HG03103 (cell line): ENCODE measurements around the gene ACSL1.

Source experiments
- ATAC-seq: cut with Tn5 transposase; IDR thresholded peaks from one replicate; pipeline ENCODE4 v1.9.1; 2021; ENCODE audit warnings: low read depth; ENCODE audit not compliant: unreplicated experiment

Gene ACSL1

GRCh38 chr4:184732126-184732525, 93.6 kb downstream of the ACSL1 start:
- no peak for ATAC-seq

GRCh38 chr4:184731056-184731455, 94.7 kb downstream of the ACSL1 start:
- ATAC-seq = no peak

GRCh38 chr4:184729946-184730345, 95.8 kb downstream of the ACSL1 start:
- no peak for ATAC-seq

GRCh38 chr4:184728858-184729257, 96.9 kb downstream of the ACSL1 start:
- no peak for ATAC-seq

GRCh38 chr4:184727430-184727829, 98.3 kb downstream of the ACSL1 start:
- no peak for ATAC-seq

GRCh38 chr4:184722798-184723197, 103.0 kb downstream of the ACSL1 start:
- no peak for ATAC-seq

- ATAC-seq = no peak
Observed at GRCh38 chr4:184721254-184721653, 104.5 kb downstream of the ACSL1 start.

GRCh38 chr4:184719407-184719806, 106.4 kb downstream of the ACSL1 start:
- no peak for ATAC-seq

GRCh38 chr4:184715526-184715925, 110.2 kb downstream of the ACSL1 start:
- ATAC-seq = no peak

- ATAC-seq = no peak
Observed at GRCh38 chr4:184713887-184714286, 111.9 kb downstream of the ACSL1 start.

- no peak for ATAC-seq
Observed at GRCh38 chr4:184712322-184712721, 113.4 kb downstream of the ACSL1 start.

- ATAC-seq = no peak
Observed at GRCh38 chr4:184706453-184706852, 119.3 kb downstream of the ACSL1 start.

GRCh38 chr4:184705692-184706091, 120.1 kb downstream of the ACSL1 start:
- no peak for ATAC-seq
